OCI-M2 (cell line): ENCODE data around the gene MAP4K2.

ENCODE experiments used
- DNase-seq: peaks from one replicate; lab custom pipeline; 2025; ENCODE audit not compliant: unreplicated experiment; lab: John Stamatoyannopoulos, UW

The MAP4K2 gene

DNA sequence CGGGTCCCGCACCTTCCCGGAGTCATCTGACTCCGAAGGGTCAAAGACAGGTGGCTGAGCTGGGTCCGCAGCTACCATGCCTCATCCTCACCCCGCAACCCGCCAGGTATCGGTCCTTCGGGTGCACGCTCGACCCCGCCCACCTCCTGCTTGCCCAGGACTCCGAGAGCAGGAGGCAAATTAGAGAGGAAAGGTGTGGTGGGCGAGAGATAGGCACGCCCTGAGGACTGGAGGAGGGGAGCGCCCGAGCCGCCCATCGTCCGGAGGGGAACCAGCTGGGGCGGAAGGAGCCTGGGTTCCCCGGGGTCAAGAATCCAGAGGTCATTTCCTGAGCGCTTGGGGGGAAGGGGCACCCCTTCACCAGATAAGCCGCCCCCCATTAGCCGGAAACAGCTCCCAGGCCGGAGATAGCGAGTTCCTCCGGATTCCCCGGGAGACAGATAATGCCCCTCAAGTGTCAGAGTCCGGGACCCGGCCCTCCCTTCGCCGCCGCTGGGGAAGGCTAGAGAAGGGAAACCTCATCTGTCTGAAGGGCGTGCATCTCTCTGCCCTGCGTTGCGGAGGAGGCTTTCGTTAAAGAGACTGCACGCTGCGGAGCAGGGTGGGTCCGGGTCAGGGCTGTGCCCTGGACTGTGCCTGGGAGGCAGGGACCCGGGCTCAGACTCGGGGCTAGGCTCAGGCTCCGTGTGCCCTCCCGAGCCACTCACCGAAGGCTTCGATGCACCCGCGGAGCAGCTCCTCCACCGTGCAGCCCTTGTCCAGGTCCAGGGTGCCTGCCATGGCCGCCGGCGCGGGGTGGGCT lies 60.7 kb downstream of the MAP4K2 start:
- DNase-seq, result no peak

DNA sequence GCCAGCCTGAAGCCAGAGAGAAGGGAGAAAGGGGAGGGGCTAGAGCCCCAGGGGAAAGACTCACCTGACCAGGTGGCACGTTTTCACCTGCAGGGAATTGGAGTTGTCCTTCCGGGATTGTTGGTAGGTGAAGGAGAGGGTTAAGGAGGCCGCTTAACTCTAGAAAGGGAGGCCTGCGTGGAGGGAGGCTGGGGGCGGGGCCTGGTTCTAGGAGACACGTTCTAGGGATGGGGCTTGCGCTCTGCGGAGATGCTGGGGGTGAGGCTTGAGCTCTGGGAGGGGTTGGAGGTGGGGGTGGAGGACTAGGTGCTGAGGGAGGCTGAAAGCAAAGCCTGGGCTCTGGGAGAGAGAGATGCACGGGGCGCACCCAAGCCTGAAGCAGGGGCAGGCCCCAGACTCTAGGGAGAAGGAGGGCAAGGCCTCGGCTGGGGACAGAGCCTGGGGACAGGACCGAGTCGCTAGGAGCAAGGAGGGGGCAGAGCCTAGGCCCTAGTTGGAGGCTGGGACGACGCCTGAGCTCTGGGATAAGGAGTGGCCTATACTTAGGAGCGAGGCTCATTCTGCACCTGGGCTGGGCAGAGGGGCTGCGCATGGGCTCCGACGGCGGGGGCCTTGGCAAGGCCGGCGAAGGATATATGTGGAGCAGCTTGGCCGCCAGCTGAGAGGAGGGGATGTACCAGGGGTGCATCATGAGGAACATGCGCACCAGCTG lies 61.5 kb downstream of the MAP4K2 start:
- DNase-seq, result no peak

DNA sequence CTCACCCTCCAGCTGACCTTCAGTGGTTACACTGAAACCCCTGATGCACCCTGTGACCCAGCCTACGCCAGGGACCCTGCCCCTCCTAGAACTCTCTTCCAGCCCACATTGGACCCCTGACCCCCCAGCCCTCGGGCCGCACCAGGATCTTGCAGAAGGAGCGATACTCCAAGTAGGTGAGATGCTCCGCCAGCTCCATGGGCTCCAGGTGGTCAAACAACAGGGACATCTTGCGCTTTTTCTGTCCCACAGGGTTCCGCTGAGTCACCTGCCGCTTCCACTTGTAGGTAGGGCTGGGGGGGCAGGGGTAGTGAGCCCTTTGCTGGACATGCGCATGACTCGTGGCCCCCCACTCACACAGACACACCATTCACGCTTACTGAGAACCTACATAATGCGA lies 63.1 kb downstream of the MAP4K2 start:
- DNase-seq, result no peak

DNA sequence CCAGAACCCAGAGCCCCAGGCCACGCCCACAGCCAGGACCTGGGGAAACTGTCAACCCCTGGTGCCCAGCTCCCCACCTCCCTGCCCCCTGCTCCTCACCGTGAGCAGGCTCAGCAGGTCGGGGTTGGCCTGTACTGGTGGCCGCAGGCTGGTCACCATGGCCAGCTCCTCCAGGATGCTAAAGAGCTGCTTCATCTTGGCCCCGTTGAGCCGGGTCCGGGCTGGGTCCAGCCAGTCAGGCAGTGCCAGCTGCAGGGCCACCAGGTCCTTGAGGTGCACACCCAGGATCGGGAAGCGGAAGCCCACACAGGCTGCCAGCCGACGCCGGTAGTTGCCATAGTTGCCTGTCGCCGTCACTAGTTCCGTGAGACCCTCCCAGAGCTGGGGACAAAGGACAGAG lies 66.4 kb downstream of the MAP4K2 start:
- DNase-seq, result no peak

DNA sequence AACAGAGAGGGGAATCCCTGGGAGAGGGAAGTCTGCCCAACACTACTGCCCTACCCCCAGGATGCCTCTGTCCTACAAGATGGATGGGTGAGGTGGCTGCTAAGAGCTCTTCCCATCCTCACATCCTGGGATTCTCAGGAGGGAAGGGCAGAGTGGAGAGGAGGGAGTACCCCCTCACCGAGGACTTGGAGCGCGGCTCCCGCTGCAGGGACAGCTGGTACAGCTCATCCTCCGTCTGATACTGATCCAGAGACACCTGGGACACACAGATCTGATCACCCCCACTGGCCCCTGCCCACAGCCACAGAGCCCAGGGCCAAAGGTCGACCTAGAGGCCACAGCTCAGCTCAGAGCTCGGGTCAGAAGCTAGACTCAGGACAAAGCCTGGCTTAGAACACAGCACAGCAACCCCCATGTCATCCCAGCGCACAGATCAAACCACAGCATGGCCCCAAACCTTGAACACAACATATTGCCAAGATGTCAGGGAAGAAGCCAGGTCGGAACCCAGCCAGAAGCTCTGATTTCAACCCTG lies 67.2 kb downstream of the MAP4K2 start:
- DNase-seq, result no peak
